ENCODE results near the gene CALN1.
"Not testable (repeated sequence)": the region's sequence is repeated elsewhere in the genome, so short reads cannot be mapped to it uniquely, and the experiment has no call there.

DNA sequence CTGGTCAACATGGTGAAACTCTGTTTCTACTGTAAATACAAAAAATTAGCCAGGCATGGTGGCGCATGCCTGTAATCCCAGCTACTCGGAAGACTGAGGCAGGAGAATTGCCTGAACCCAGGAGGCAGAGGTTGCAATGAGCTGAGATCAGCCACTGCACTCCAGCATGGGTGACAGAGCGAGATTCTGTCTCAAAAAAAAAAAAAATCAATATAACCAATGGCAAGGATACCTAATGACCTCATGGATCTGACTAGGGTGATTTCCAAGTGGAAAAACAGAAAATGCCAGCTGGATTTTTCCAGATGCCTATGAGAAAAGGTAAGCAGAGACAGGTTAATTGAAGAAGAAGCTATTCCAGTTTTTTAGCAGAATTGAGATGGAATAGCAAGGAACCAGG lies 68.8 kb downstream of the CALN1 start:
- TF ChIP-seq, protein P1, sequence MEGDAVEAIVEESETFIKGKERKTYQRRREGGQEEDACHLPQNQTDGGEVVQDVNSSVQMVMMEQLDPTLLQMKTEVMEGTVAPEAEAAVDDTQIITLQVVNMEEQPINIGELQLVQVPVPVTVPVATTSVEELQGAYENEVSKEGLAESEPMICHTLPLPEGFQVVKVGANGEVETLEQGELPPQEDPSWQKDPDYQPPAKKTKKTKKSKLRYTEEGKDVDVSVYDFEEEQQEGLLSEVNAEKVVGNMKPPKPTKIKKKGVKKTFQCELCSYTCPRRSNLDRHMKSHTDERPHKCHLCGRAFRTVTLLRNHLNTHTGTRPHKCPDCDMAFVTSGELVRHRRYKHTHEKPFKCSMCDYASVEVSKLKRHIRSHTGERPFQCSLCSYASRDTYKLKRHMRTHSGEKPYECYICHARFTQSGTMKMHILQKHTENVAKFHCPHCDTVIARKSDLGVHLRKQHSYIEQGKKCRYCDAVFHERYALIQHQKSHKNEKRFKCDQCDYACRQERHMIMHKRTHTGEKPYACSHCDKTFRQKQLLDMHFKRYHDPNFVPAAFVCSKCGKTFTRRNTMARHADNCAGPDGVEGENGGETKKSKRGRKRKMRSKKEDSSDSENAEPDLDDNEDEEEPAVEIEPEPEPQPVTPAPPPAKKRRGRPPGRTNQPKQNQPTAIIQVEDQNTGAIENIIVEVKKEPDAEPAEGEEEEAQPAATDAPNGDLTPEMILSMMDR (IDR thresholded peaks at IDR 0.05): not testable (repeated sequence)
- not testable (repeated sequence) for TF ChIP-seq POLR2A (IDR thresholded peaks at IDR 0.05)
